GM12878 (cell line): ENCODE results near the gene FLT4. TPM values are rescaled to one million over a fixed set of nuclear protein-coding genes. Genes with fewer than 3 reads are reported as not detected.

Experiments used
- ATAC-seq: fragments of 200-7000 bp; cut with Tn5 transposase; 3 replicates; pipeline ENCODE4 v1.9.1; 2020; ENCODE audit warnings: mild to moderate bottlenecking, moderate library complexity
- BruUV-seq: library from RNA; stranded (reverse); fragments of 400-500 nt; replicated peaks from 2 replicates; lab custom pipeline; 2021; lab: Mats Ljungman, UMichigan
- CTCF ChIA-PET: fragments of 300-600 bp; sonication (Branson Sonifier 250); formaldehyde crosslinking; extraction: SDS; loops from one replicate; lab custom pipeline; 2021; ENCODE audit warnings: inconsistent platforms; lab: Yijun Ruan, JAX
- POLR2A ChIA-PET: fragments of 350-600 bp; formaldehyde crosslinking; extraction: SDS; loops from one replicate; lab custom pipeline; 2021; ENCODE audit warnings: inconsistent platforms; lab: Charles Lee
- RAD21 ChIA-PET: fragments of 300-600 bp; sonication (Branson Sonifier 250); formaldehyde crosslinking; loops from one replicate; lab custom pipeline; 2023; ENCODE audit warnings: antibody characterized with exemption; ENCODE audit not compliant: unreplicated experiment; lab: Charles Lee
- SMC1A ChIA-PET: fragments of 300-600 bp; sonication (Branson Sonifier 250); formaldehyde crosslinking; loops from one replicate; lab custom pipeline; 2023; ENCODE audit not compliant: unreplicated experiment, uncharacterized antibody; lab: Charles Lee
- DNase-seq: peaks from one replicate; pipeline ENCODE4 v3.0.0-alpha.2; 2011; ENCODE audit warnings: low read depth, low spot score
- FAIRE-seq: peaks from 3 replicates; lab custom pipeline; 2011; peaks lifted over from hg19 to GRCh38; lab: Jason Lieb, UNC
- H2AFZ ChIP-seq: 2 replicates; pipeline ENCODE4 v1.6.0; 2011; ENCODE audit warnings: low read depth, low read length, control low read depth; ENCODE audit not compliant: control insufficient read depth
- H3K27ac ChIP-seq: 2 replicates; pipeline ENCODE4 v1.5.1; 2011; ENCODE audit warnings: control low read depth; ENCODE audit not compliant: control insufficient read depth, insufficient read depth
- H3K27me3 ChIP-seq, 2 experiments: replicated peaks in 1 of 2; 2 replicates each; pipeline versions ENCODE4 v1.6.0 to v1.6.1; 2011; ENCODE audit warnings: low read length in 1 of 2; ENCODE audit not compliant: control insufficient read depth in 2 of 2, insufficient read depth in 2 of 2
- H3K36me3 ChIP-seq, 2 experiments: 2 replicates each; pipeline ENCODE4 v1.5.1; 2011; ENCODE audit warnings: low read length in 1 of 2; ENCODE audit not compliant: control insufficient read depth in 2 of 2, insufficient read depth in 2 of 2
- H3K4me1 ChIP-seq: 2 replicates; pipeline ENCODE4 v1.6.1; 2011; ENCODE audit warnings: mild to moderate bottlenecking, low read length, moderate library complexity, mixed read lengths; ENCODE audit not compliant: control insufficient read depth, insufficient read depth
- H3K4me2 ChIP-seq: 2 replicates; pipeline ENCODE4 v1.6.0; 2011; ENCODE audit warnings: control low read depth; ENCODE audit not compliant: control insufficient read depth, insufficient read depth
- H3K4me3 ChIP-seq: fragments of 200-600 bp; sonication (generic); 2 replicates; pipeline ENCODE4 v1.5.1; 2016
- H3K79me2 ChIP-seq: 2 replicates; pipeline ENCODE4 v1.6.0; 2011; ENCODE audit warnings: low read length; ENCODE audit not compliant: control insufficient read depth, insufficient read depth
- H3K9ac ChIP-seq: 2 replicates; pipeline ENCODE4 v1.8.0; 2011; ENCODE audit warnings: low read length, control low read depth, mixed read lengths; ENCODE audit not compliant: control insufficient read depth, insufficient read depth
- H3K9me3 ChIP-seq: replicated peaks from 3 replicates; pipeline ENCODE4 v1.5.1; 2011; ENCODE audit warnings: mild to moderate bottlenecking, low read length; ENCODE audit not compliant: control insufficient read depth, insufficient read depth
- H4K20me1 ChIP-seq: 2 replicates; pipeline ENCODE4 v1.6.0; 2011; ENCODE audit not compliant: control insufficient read depth, insufficient read depth
- CHD1 ChIP-seq: IDR thresholded peaks from 2 replicates; pipeline ENCODE4 v1.6.1; 2012; ENCODE audit warnings: low read depth, low read length, improper control_type of control experiment
- CREM ChIP-seq: IDR thresholded peaks from 2 replicates; pipeline ENCODE4 v1.6.1; 2014; ENCODE audit warnings: antibody characterized with exemption, low read depth
- E2F8 ChIP-seq: fragments of 450-650 bp; IDR thresholded peaks from 2 replicates; pipeline ENCODE4 v1.6.1; 2018; ENCODE audit warnings: mild to moderate bottlenecking, low read depth, moderate library complexity; ENCODE audit not compliant: partially characterized antibody
- HDGF ChIP-seq: fragments of 450-650 bp; IDR thresholded peaks from 2 replicates; pipeline ENCODE4 v1.6.1; 2016; ENCODE audit warnings: antibody characterized with exemption
- NFIC ChIP-seq: IDR thresholded peaks from 2 replicates; pipeline ENCODE4 v1.6.1; 2012; ENCODE audit warnings: low read depth, mild to moderate bottlenecking, inconsistent platforms, low read length, moderate library complexity
- WGBS: methylation state at CpG from one replicate; pipeline ENCODE4 v1.1.6; 2016; ENCODE audit warnings: low lambda C conversion rate; ENCODE audit not compliant: insufficient replicate concordance, insufficient coverage; ENCODE audit errors: missing lambda C conversion rate; 5-methylcytosine and 5-hydroxymethylcytosine counted together
- in situ Hi-C: fragments of 300-500 bp; cut with MboI; formaldehyde crosslinking; loops from 9 replicates; pipeline ENCODE4 v1.14.3; 2018; ENCODE audit warnings: mixed read lengths
- intact Hi-C: fragments of 100-400 bp; cut with micrococcal nuclease; formaldehyde crosslinking; loops from one replicate; pipeline ENCODE4 v1.14.2; 2022; ENCODE audit not compliant: unreplicated experiment
- polyA plus RNA-seq, 11 experiments: library from polyadenylated mRNA; depleted of rRNA in 4 of 11; unstranded in 6 of 11; stranded (reverse) in 5 of 11; fragments of >200 nt; fragmentation: Nextera tagmentation in 4 of 11; fragmentation: Illumina TruSeq in 1 of 11; extraction: Ambion mirVana in 4 of 11; extraction: Trizol in 1 of 11; gene quantifications; 1 replicate in 1 of 11; 2 replicates in 10 of 11; pipeline versions ENCODE4 v1.2.1 to v1.2.3, GENCODE V29; 2011 to 2016; ENCODE audit warnings: inconsistent platforms in 2 of 11, missing spikeins in 2 of 11, low read depth in 1 of 11
- total RNA-seq, 4 experiments: library from RNA; depleted of rRNA in 3 of 4; stranded (reverse); fragments of >200 nt in 3 of 4; fragmentation: Illumina TruSeq in 1 of 4; extraction: Trizol in 1 of 4; gene quantifications; 2 replicates each; pipeline versions ENCODE4 v1.2.1 to v1.2.3, GENCODE V29; 2013 to 2021
- TF ChIP-seq, protein P1 (sequence below): fragments of 450-650 bp; IDR thresholded peaks from 2 replicates; pipeline ENCODE4 v1.6.1; 2016; ENCODE audit warnings: mild to moderate bottlenecking, moderate library complexity, borderline replicate concordance
- TF ChIP-seq, protein P2 (sequence below): fragments of 450-650 bp; formaldehyde crosslinking; IDR thresholded peaks from 2 replicates; pipeline ENCODE4 v1.5.0; 2022; ENCODE audit warnings: mild to moderate bottlenecking, missing genetic modification characterization

Gene FLT4
- total and polyA plus RNA-seq, 10 of the 15 experiments (the other 5 are each of a cell fraction or from before 2014, with no cell fraction given), result 0.18 TPM; not detected in 9

- FAIRE-seq (no peak), ATAC-seq (no peak), DNase-seq (no peak)
- POLR2A ChIA-PET, result no interaction called here
- intact Hi-C loops, result no loop called here
- Histone ChIP-seq H3K4me3 (no peak overlapping the region), H4K20me1 (no peaks in the 10 kb centered on the region), H3K4me2 (no peak overlapping the region), H3K4me1 (no peaks in the 10 kb centered on the region), H3K9ac (no peak overlapping the region), H3K9me3 (no peaks in the 10 kb centered on the region), H3K27ac (no peak overlapping the region), H3K36me3 (no peaks in the 10 kb centered on the region), H3K79me2 (no peaks in the 10 kb centered on the region), H3K27me3 (no peaks in the 10 kb centered on the region; a peak in 2 of 4 replicates), H2AFZ (no peak overlapping the region)
- RAD21 ChIA-PET, result no interaction called here
- BruUV-seq, result no TSS peak
- CTCF ChIA-PET, result no interaction called here
- 4% methylated on average over 15 of the region's 15 CpGs for WGBS
- SMC1A ChIA-PET, result interaction anchor here (1.6 kb wide), 1 partner anchor 20 kb away, joined by 3 read pairs; no protein-coding TSS in a partner anchor
- in situ Hi-C loops, result no loop called here
- TF ChIP-seq E2F8 (no peak), CREM (no peak), CHD1 (no peak), NFIC (no peak), HDGF (no peak)
- TF ChIP-seq, protein P1, sequence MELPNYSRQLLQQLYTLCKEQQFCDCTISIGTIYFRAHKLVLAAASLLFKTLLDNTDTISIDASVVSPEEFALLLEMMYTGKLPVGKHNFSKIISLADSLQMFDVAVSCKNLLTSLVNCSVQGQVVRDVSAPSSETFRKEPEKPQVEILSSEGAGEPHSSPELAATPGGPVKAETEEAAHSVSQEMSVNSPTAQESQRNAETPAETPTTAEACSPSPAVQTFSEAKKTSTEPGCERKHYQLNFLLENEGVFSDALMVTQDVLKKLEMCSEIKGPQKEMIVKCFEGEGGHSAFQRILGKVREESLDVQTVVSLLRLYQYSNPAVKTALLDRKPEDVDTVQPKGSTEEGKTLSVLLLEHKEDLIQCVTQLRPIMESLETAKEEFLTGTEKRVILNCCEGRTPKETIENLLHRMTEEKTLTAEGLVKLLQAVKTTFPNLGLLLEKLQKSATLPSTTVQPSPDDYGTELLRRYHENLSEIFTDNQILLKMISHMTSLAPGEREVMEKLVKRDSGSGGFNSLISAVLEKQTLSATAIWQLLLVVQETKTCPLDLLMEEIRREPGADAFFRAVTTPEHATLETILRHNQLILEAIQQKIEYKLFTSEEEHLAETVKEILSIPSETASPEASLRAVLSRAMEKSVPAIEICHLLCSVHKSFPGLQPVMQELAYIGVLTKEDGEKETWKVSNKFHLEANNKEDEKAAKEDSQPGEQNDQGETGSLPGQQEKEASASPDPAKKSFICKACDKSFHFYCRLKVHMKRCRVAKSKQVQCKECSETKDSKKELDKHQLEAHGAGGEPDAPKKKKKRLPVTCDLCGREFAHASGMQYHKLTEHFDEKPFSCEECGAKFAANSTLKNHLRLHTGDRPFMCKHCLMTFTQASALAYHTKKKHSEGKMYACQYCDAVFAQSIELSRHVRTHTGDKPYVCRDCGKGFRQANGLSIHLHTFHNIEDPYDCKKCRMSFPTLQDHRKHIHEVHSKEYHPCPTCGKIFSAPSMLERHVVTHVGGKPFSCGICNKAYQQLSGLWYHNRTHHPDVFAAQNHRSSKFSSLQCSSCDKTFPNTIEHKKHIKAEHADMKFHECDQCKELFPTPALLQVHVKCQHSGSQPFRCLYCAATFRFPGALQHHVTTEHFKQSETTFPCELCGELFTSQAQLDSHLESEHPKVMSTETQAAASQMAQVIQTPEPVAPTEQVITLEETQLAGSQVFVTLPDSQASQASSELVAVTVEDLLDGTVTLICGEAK, result no peak
- TF ChIP-seq, protein P2, sequence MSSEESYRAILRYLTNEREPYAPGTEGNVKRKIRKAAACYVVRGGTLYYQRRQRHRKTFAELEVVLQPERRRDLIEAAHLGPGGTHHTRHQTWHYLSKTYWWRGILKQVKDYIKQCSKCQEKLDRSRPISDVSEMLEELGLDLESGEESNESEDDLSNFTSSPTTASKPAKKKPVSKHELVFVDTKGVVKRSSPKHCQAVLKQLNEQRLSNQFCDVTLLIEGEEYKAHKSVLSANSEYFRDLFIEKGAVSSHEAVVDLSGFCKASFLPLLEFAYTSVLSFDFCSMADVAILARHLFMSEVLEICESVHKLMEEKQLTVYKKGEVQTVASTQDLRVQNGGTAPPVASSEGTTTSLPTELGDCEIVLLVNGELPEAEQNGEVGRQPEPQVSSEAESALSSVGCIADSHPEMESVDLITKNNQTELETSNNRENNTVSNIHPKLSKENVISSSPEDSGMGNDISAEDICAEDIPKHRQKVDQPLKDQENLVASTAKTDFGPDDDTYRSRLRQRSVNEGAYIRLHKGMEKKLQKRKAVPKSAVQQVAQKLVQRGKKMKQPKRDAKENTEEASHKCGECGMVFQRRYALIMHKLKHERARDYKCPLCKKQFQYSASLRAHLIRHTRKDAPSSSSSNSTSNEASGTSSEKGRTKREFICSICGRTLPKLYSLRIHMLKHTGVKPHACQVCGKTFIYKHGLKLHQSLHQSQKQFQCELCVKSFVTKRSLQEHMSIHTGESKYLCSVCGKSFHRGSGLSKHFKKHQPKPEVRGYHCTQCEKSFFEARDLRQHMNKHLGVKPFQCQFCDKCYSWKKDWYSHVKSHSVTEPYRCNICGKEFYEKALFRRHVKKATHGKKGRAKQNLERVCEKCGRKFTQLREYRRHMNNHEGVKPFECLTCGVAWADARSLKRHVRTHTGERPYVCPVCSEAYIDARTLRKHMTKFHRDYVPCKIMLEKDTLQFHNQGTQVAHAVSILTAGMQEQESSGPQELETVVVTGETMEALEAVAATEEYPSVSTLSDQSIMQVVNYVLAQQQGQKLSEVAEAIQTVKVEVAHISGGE (CRISPR knock-in tag), result no peak
Observed at GRCh38 chr5:180626661-180627385, 22.6 kb downstream of the FLT4 start.
